Tibial artery (tissue), 4 donors: Measurements from ENCODE around the gene CRTC1.
A peak's percentile ranks its signal among the peaks of the same experiment; 100 is the strongest.

Experiments
- DNase-seq, 2 donors: peaks; one replicate each; pipeline ENCODE4 v3.0.0-alpha.2; 2019
- H3K27ac ChIP-seq, 2 donors: fragments of 200-600 bp; sonication (generic) in 1 of 2; 1 replicate in 1 of 2; 2 replicates in 1 of 2; pipeline ENCODE4 v1.5.1; 2018 to 2019; ENCODE audit warnings: mild to moderate bottlenecking in 1 of 2
- H3K27me3 ChIP-seq, 2 donors: fragments of 200-600 bp; sonication (generic) in 1 of 2; one replicate each; pipeline versions ENCODE4 v1.5.1 to v1.6.0; 2016 to 2019
- H3K36me3 ChIP-seq, 3 donors: fragments of 200-600 bp; sonication (generic) in 2 of 3; one replicate each; pipeline ENCODE4 v1.5.1; 2016 to 2019; ENCODE audit warnings: mild to moderate bottlenecking in 2 of 3
- H3K4me1 ChIP-seq, 4 donors: fragments of 200-600 bp; sonication (generic) in 2 of 4; 1 replicate in 3 of 4; 2 replicates in 1 of 4; pipeline ENCODE4 v1.5.1; 2016 to 2019
- H3K4me3 ChIP-seq, 2 donors: fragments of 200-600 bp; sonication (generic) in 1 of 2; 1 replicate in 1 of 2; 2 replicates in 1 of 2; pipeline ENCODE4 v1.5.1; 2018 to 2019; ENCODE audit warnings: mild to moderate bottlenecking in 2 of 2
- H3K9me3 ChIP-seq, 3 donors: fragments of 200-600 bp; sonication (generic) in 1 of 3; one replicate each; pipeline ENCODE4 v1.5.1; 2016 to 2019
- CTCF ChIP-seq, 2 experiments: fragments of 200-600 bp in 1 of 2; fragments of 450-650 bp in 1 of 2; IDR thresholded peaks; one replicate each; pipeline ENCODE4 v1.5.1; 2017 to 2019; ENCODE audit warnings: antibody characterized with exemption in 2 of 2, mild to moderate bottlenecking in 1 of 2, moderate library complexity in 1 of 2
- intact Hi-C: fragments of 100-400 bp; cut with DNase I; formaldehyde crosslinking; loops from one replicate; pipeline ENCODE4 v1.15.0; 2023; ENCODE audit warnings: low total_unique reads

CRTC1 gene

DNA sequence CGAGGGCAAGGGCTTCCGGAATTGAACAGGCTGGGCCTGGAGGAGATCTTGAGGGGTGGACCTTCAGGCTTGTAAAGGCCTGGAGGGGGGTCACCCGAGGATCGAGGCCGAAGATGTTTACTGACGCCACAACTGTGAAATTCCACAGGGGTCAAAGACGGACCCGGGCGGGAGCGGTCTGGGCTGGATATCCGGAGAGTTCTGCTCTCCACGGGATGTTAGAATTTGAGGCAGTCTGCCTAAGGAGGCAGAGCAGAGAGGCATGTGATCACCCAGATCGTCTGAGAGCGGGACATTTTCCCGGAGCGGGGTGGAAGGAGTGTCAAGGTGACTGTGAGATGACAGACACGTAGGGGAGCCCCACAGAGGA lies 33.5 kb upstream of the CRTC1 start:
- Histone ChIP-seq H3K36me3 (no peaks in the 10 kb centered on the region), H3K27ac (peak overlapping the region; percentile 96 to 99), H3K9me3 (no peaks in the 10 kb centered on the region), H3K4me1 (peaks cover 9 to 81% (median 73%) of the 10 kb centered on the region in 4 donors), H3K27me3 (no peaks in the 10 kb centered on the region), H3K4me3 (peak overlapping the region; percentile 39 to 42)
- DNase-seq = peak in 1 of 2 donors; percentile 79
- intact Hi-C loops = no loop called here
- no peak for TF ChIP-seq CTCF (IDR thresholded peaks at IDR 0.05)

DNA sequence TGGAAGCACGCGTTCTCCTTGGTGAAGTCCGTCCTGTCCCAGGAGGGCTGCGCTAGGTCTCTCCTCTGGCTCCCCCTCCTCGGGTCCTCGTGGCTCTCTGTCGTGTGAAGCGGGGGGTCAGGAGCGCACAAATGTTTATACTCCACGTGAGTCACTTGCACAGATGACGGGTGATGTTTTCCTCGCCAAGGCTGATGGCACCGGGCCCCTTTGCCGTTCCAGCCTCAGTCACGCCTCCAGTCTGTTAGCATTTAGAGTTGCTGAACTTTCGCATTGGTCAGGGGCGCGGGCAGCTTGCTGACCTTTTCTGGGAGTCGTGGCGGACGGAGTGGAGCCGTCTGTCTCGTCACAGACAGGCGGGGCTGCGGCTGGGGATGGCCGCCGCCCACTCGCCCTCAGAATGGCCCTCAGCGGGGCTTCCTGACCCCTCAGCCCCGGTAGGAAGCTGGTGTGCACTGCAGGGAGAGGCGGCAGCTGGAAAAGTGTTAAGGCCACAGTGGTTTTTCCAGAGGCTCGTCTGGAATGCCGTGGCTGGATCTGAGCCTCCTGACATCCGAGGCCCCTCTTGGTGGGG lies 32.9 kb upstream of the CRTC1 start:
- TF ChIP-seq CTCF (IDR thresholded peaks at IDR 0.05) = peak in 1 of 2 experiments; percentile 4
- peaks cover 7 to 81% (median 68%) of the 10 kb centered on the region in 4 donors for H3K4me1 ChIP-seq
- intact Hi-C loops = no loop called here
- peak overlapping the region; percentile 96 to 99 for H3K27ac ChIP-seq
- H3K36me3 ChIP-seq = no peaks in the 10 kb centered on the region
- peak overlapping the region; percentile 17 to 42 for H3K4me3 ChIP-seq
- H3K9me3 ChIP-seq = no peaks in the 10 kb centered on the region
- DNase-seq = peak; percentile 96 to 99
- no peaks in the 10 kb centered on the region for H3K27me3 ChIP-seq

DNA sequence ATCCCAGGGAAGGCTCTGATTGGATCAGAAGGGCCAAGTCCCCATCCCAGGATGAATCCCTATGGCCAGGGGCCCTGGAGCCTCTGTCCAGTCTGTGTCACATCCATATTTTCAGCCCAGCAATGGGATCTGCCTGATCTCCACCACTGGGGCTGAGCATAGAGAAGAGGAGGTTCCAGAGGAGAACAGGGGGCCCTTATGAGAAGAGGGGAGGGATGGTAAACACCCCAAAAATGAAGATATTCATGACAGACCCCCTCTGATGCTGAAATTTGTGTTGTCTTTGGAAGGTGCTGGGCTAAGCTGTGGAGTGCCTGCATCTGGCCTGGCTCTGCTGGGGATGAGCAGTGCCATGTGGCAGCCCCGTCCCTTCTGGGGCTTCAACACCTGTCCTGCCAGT lies 32.2 kb upstream of the CRTC1 start:
- H3K27ac ChIP-seq = peak overlapping the region; percentile 96 to 99
- no peaks in the 10 kb centered on the region for H3K36me3 ChIP-seq
- TF ChIP-seq CTCF (IDR thresholded peaks at IDR 0.05) = no peak
- DNase-seq = no peak
- peaks cover 7 to 81% (median 63%) of the 10 kb centered on the region in 4 donors for H3K4me1 ChIP-seq
- intact Hi-C loops = no loop called here
- no peaks in the 10 kb centered on the region for H3K27me3 ChIP-seq
- no peaks in the 10 kb centered on the region for H3K9me3 ChIP-seq
- H3K4me3 ChIP-seq = peak overlapping the region; percentile 17 to 42

- intact Hi-C loops = no loop called here
- Histone ChIP-seq H3K27me3 (no peaks in the 10 kb centered on the region), H3K4me1 (peaks cover 7 to 81% (median 63%) of the 10 kb centered on the region in 4 donors), H3K9me3 (no peaks in the 10 kb centered on the region), H3K4me3 (no peak overlapping the region), H3K27ac (peak overlapping the region; percentile 96 to 99), H3K36me3 (no peaks in the 10 kb centered on the region)
- DNase-seq = peak in 1 of 2 donors; percentile 74
- no peak for TF ChIP-seq CTCF (IDR thresholded peaks at IDR 0.05)
Measured at GRCh38 chr19:18651733-18652132, 31.7 kb upstream of the CRTC1 start.

DNA sequence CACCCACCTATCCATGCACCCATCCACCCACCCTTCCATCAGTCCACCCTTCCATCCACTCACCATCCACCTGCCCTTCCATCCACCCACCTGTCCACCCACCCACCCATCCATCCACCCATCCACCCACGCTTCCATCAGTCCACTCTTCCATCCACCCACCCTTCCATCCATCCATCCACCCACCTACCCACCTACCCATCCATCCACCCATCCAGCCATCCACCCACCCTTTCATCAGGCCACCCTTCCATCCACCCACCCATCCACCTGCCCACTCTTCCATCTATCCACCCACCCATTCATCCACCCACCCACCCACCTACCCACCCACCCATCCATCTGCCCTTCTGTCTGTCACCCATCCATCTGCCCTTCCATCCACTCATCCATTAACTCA lies 29.6 kb upstream of the CRTC1 start:
- intact Hi-C loops = no loop called here
- no peaks in the 10 kb centered on the region for H3K36me3 ChIP-seq
- H3K27ac ChIP-seq = peak overlapping the region; percentile 96 to 99
- DNase-seq = no peak
- TF ChIP-seq CTCF (IDR thresholded peaks at IDR 0.05) = no peak
- no peak overlapping the region for H3K4me3 ChIP-seq
- H3K4me1 ChIP-seq = peaks cover 7 to 81% (median 63%) of the 10 kb centered on the region in 4 donors
- no peaks in the 10 kb centered on the region for H3K9me3 ChIP-seq
- no peaks in the 10 kb centered on the region for H3K27me3 ChIP-seq

DNA sequence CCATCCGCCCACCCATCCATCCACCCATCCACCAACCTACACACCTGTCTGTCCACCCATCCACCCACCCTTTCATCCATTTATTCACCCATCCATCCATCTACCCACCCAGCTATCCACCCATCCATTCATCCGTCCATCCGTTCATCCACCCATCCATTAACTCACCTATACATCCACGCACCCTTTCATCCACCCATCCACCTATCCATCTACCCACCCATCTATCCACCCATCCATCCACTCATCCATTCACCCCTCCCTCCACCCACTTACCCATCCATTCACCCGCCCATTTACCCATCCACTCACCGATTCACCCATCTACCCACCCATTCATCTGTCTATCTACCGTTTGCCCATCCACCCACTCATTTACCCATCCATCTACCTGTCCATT lies 29.0 kb upstream of the CRTC1 start:
- no peak for TF ChIP-seq CTCF (IDR thresholded peaks at IDR 0.05)
- Histone ChIP-seq H3K4me3 (no peak overlapping the region), H3K4me1 (peaks cover 8 to 81% (median 63%) of the 10 kb centered on the region in 4 donors), H3K9me3 (no peaks in the 10 kb centered on the region), H3K36me3 (no peaks in the 10 kb centered on the region), H3K27ac (peak overlapping the region; percentile 96 to 99), H3K27me3 (no peaks in the 10 kb centered on the region)
- intact Hi-C loops = no loop called here
- DNase-seq = no peak
